Endodermal cell (in vitro differentiated cells): Measurements from ENCODE around the gene ZNF566. TPM values are rescaled to one million over a fixed set of nuclear protein-coding genes. Genes with fewer than 3 reads are reported as not detected.

Experiments
- DNase-seq: peaks from one replicate; pipeline ENCODE4 v3.0.0-alpha.2; 2017
- H3K27ac ChIP-seq: 2 replicates; pipeline ENCODE4 v1.5.1; 2013; ENCODE audit warnings: mild to moderate bottlenecking, low read depth, low read length, moderate library complexity
- H3K27me3 ChIP-seq: 2 replicates; pipeline ENCODE4 v1.6.1; 2013; ENCODE audit warnings: mild to moderate bottlenecking, low read length, moderate library complexity; ENCODE audit not compliant: insufficient read depth, control insufficient read depth, poor library complexity, severe bottlenecking
- H3K36me3 ChIP-seq: 2 replicates; pipeline ENCODE4 v1.7.0; 2013; ENCODE audit warnings: mild to moderate bottlenecking, low read length, moderate library complexity; ENCODE audit not compliant: control insufficient read depth, insufficient read depth
- H3K4me1 ChIP-seq: one replicate; pipeline ENCODE4 v1.7.0; 2013; ENCODE audit warnings: low read length; ENCODE audit not compliant: control insufficient read depth, insufficient read depth
- H3K4me3 ChIP-seq: 2 replicates; pipeline ENCODE4 v1.5.1; 2013; ENCODE audit warnings: mild to moderate bottlenecking, low read length, moderate library complexity
- H3K9ac ChIP-seq: 2 replicates; pipeline ENCODE4 v1.6.1; 2013; ENCODE audit warnings: mild to moderate bottlenecking, low read length, moderate library complexity; ENCODE audit not compliant: poor library complexity, severe bottlenecking; ENCODE audit errors: extremely low read depth
- H3K9me3 ChIP-seq: 2 replicates; pipeline ENCODE4 v1.6.1; 2013; ENCODE audit warnings: mild to moderate bottlenecking, low read length, moderate library complexity; ENCODE audit not compliant: control insufficient read depth
- H3K27ac Mint-ChIP-seq: 2 replicates; pipeline ENCODE4 v1.8.0; 2020; ENCODE audit warnings: mixed read lengths
- H3K27me3 Mint-ChIP-seq: 2 replicates; pipeline ENCODE4 v1.8.0; 2021; ENCODE audit warnings: mild to moderate bottlenecking, mixed read lengths; ENCODE audit not compliant: insufficient read depth
- H3K36me3 Mint-ChIP-seq: 2 replicates; pipeline ENCODE4 v1.8.0; 2020; ENCODE audit warnings: low read depth, mixed read lengths
- H3K4me1 Mint-ChIP-seq: 2 replicates; pipeline ENCODE4 v1.8.0; 2020; ENCODE audit warnings: mixed read lengths
- H3K4me3 Mint-ChIP-seq: 2 replicates; pipeline ENCODE4 v1.8.0; 2020; ENCODE audit warnings: mild to moderate bottlenecking, moderate library complexity, mixed read lengths
- H3K9me3 Mint-ChIP-seq: 2 replicates; pipeline ENCODE4 v1.8.0; 2020; ENCODE audit warnings: mild to moderate bottlenecking, mixed read lengths
- WGBS, 2 experiments: methylation state at CpG; one replicate each; pipeline versions ENCODE4 v1.1.5 to v1.1.7; 2013; ENCODE audit warnings: missing lambda C conversion rate in 2 of 2, mixed read lengths in 1 of 2; ENCODE audit not compliant: insufficient coverage in 1 of 2, insufficient read length in 1 of 2; 5-methylcytosine and 5-hydroxymethylcytosine counted together
- total RNA-seq, 2 donors: library from RNA; stranded (reverse); fragmentation: NEBNext Ultra II Directional in 1 of 2; extraction: Animal tissue kit (Norgen Biotek cat#: 25700) in 1 of 2; gene quantifications; 2 replicates in 1 of 2; 3 replicates in 1 of 2; pipeline ENCODE4 v1.2.1, GENCODE V29; 2021
- TF ChIP-seq, protein P1 (sequence below): fragments of 200-600 bp; sonication (generic); conservative IDR thresholded peaks from 2 replicates; pipeline ENCODE4 v1.5.0; 2021; ENCODE audit warnings: antibody characterized with exemption, mild to moderate bottlenecking

Gene ZNF566
- total RNA-seq, 2 donors from 2014 or later, result 10.8 to 13.2 TPM

DNA sequence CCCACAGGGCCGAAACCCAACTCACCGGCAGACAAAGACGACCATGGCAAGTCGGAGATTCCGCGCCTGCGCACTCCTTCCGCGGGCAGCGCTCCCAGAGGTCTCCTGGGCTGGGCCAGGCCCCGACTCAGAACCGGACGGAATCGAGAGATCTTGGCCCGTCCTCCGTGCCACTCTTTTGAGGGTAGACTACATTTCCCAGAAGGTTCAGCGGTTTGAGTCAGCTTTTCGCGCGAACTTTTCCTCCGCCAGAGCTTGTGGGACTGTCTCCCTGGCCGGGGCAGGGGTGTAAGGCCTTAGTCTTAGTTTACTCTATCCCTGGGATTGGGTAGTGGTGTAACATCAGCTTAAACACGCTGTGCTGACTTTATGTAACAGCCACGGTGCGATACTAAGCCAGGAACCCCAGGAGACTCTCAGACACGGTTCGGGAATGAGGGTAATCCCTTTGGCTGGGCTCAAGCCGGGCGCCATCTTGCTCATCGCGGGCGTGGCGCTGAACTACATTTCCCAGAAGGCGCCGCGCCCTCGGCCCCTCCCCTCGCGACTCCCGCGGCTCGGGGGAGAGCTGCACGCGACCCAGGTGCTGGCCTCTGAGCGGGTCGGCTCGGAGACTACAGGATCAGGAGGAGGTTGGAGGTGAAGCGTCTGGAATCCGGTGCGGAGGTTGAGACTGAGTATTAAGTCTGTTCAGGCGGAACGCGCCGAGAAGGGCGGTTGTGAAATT, 39.0 kb upstream of the ZNF566 start, which contains the start of gene ZNF260:
Gene ZNF260, minus strand, starts transcription at position 78 of the 727 bp plus-strand sequence. CDS start 13,033 bp downstream, outside the sequence.
- TF ChIP-seq, protein P1, sequence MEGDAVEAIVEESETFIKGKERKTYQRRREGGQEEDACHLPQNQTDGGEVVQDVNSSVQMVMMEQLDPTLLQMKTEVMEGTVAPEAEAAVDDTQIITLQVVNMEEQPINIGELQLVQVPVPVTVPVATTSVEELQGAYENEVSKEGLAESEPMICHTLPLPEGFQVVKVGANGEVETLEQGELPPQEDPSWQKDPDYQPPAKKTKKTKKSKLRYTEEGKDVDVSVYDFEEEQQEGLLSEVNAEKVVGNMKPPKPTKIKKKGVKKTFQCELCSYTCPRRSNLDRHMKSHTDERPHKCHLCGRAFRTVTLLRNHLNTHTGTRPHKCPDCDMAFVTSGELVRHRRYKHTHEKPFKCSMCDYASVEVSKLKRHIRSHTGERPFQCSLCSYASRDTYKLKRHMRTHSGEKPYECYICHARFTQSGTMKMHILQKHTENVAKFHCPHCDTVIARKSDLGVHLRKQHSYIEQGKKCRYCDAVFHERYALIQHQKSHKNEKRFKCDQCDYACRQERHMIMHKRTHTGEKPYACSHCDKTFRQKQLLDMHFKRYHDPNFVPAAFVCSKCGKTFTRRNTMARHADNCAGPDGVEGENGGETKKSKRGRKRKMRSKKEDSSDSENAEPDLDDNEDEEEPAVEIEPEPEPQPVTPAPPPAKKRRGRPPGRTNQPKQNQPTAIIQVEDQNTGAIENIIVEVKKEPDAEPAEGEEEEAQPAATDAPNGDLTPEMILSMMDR, result no peak
- Histone ChIP-seq H3K4me1 (peaks cover 3% of the 10 kb centered on the region), H3K9ac (peak within 1 kb of the TSS; percentile 98), H3K27me3 (no peaks in the 10 kb centered on the region), H3K4me3 (peak within 1 kb of the TSS; percentile 100), H3K36me3 (peaks cover 37% of the 10 kb centered on the region), H3K27ac (peak within 1 kb of the TSS; percentile 96), H3K9me3 (peaks cover 64% of the 10 kb centered on the region)
- peaks cover 15% of the 10 kb centered on the region for H3K4me1 Mint-ChIP-seq
- 0% methylated on average over 29 to 55 of the region's 55 CpGs for WGBS, 2 experiments
- no peaks in the 10 kb centered on the region for H3K27me3 Mint-ChIP-seq
- peak; percentile 99 for DNase-seq
- peaks cover 48% of the 10 kb centered on the region for H3K36me3 Mint-ChIP-seq
- H3K4me3 Mint-ChIP-seq, result peak within 1 kb of the TSS; percentile 98
- peaks cover 61% of the 10 kb centered on the region for H3K9me3 Mint-ChIP-seq
- H3K27ac Mint-ChIP-seq, result peak within 1 kb of the TSS; percentile 100

DNA sequence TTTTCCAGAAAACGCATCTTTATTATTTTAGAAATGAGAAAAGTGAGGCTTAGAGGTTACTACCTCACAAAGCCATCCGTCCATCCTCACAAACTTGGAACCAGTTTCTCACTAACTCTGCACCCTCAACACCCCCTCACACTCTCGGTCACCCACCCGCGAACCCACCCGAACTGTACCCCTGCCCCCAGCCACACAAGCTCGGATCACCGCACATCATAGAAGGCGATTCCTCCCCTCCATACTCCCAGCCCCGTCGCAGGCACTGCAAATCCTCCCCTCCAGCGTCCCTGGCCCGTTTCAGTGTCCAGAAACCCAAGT, 38.5 kb upstream of the ZNF566 start:
- peaks cover 65% of the 10 kb centered on the region for H3K9me3 ChIP-seq
- peaks cover 15% of the 10 kb centered on the region for H3K4me1 Mint-ChIP-seq
- H3K27me3 ChIP-seq, result no peaks in the 10 kb centered on the region
- 0 to 1% methylated on average over 1 to 13 of the region's 13 CpGs for WGBS, 2 experiments
- TF ChIP-seq, protein P1, result no peak
- H3K27ac ChIP-seq, result peak overlapping the region; percentile 96
- peaks cover 49% of the 10 kb centered on the region for H3K36me3 Mint-ChIP-seq
- H3K4me3 Mint-ChIP-seq, result peak overlapping the region; percentile 98
- peak overlapping the region; percentile 100 for H3K27ac Mint-ChIP-seq
- peaks cover 3% of the 10 kb centered on the region for H3K4me1 ChIP-seq
- no peaks in the 10 kb centered on the region for H3K27me3 Mint-ChIP-seq
- H3K4me3 ChIP-seq, result peak overlapping the region; percentile 100
- DNase-seq, result no peak
- peak overlapping the region; percentile 98 for H3K9ac ChIP-seq
- peaks cover 39% of the 10 kb centered on the region for H3K36me3 ChIP-seq
- peaks cover 62% of the 10 kb centered on the region for H3K9me3 Mint-ChIP-seq

DNA sequence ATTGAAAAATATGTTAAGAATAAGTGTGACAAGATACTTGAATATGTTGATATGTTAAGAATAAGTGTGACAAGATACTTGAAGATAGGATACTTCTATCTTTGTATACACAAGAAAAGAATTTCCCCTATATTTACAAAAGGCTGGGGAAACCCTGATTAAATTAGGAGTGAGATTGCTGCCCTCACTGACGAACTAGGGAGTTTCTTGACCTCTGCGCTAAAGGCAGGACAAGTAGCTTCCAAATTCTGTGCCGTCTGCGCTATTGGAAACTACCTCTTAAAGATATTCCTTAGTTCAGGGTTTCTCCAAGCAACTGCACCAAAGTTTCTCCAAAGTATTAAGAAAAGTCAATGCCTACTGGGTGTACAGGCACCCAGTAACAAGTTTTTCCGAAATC, 38.0 kb upstream of the ZNF566 start:
- peaks cover 3% of the 10 kb centered on the region for H3K4me1 ChIP-seq
- H3K9me3 Mint-ChIP-seq, result peaks cover 61% of the 10 kb centered on the region
- H3K9me3 ChIP-seq, result peaks cover 65% of the 10 kb centered on the region
- no peaks in the 10 kb centered on the region for H3K27me3 ChIP-seq
- peaks cover 49% of the 10 kb centered on the region for H3K36me3 Mint-ChIP-seq
- TF ChIP-seq, protein P1, result no peak
- peaks cover 15% of the 10 kb centered on the region for H3K4me1 Mint-ChIP-seq
- peak overlapping the region; percentile 98 for H3K9ac ChIP-seq
- H3K27ac Mint-ChIP-seq, result peak overlapping the region; percentile 100
- H3K27ac ChIP-seq, result peak overlapping the region; percentile 96
- 2 to 11% methylated on average over 5 of the region's 5 CpGs for WGBS, 2 experiments
- DNase-seq, result peak; percentile 39
- H3K36me3 ChIP-seq, result peaks cover 43% of the 10 kb centered on the region
- H3K27me3 Mint-ChIP-seq, result no peaks in the 10 kb centered on the region
- H3K4me3 Mint-ChIP-seq, result peak overlapping the region; percentile 98
- H3K4me3 ChIP-seq, result peak overlapping the region; percentile 100
